Hippocampal formation (tissue), 2 donors: ENCODE data around the gene SKIC8.
A peak's percentile ranks its signal among the peaks of the same experiment; 100 is the strongest.
"Not testable (repeated sequence)": the region's sequence is repeated elsewhere in the genome, so short reads cannot be mapped to it uniquely, and the experiment has no call there.

Experiments
- DNase-seq, 2 donors: peaks; one replicate each; lab custom pipeline; 2025; lab: John Stamatoyannopoulos, UW

SKIC8 gene

GRCh38 chr15:78251136-78251535, 48.3 kb downstream of the SKIC8 start:
- no peak for DNase-seq

GRCh38 chr15:78249131-78249530, 50.3 kb downstream of the SKIC8 start:
- DNase-seq: no peak

GRCh38 chr15:78247911-78248310, 51.5 kb downstream of the SKIC8 start:
- no peak for DNase-seq

GRCh38 chr15:78245976-78246620, 53.3 kb downstream of the SKIC8 start:
- not testable (repeated sequence) for DNase-seq

- DNase-seq: not testable (repeated sequence)
These were observed 54.0 kb downstream of the SKIC8 start for GRCh38 chr15:78245392-78245791.

GRCh38 chr15:78244893-78245292, 54.5 kb downstream of the SKIC8 start:
- no peak for DNase-seq

GRCh38 chr15:78244101-78244500, 55.3 kb downstream of the SKIC8 start:
- DNase-seq: no peak

- DNase-seq: peak in 1 of 2 donors; percentile 23
These were observed 55.9 kb downstream of the SKIC8 start for GRCh38 chr15:78243491-78243941.

GRCh38 chr15:78243058-78243457, 56.4 kb downstream of the SKIC8 start:
- DNase-seq: no peak

GRCh38 chr15:78242128-78242527, 57.3 kb downstream of the SKIC8 start:
- DNase-seq: peak in 1 of 2 donors; percentile 21

- DNase-seq: peak; percentile 56 to 79
These were observed 58.4 kb downstream of the SKIC8 start for GRCh38 chr15:78241017-78241416.

GRCh38 chr15:78239811-78240210, 59.6 kb downstream of the SKIC8 start:
- no peak for DNase-seq

- DNase-seq: no peak
These were observed 62.3 kb downstream of the SKIC8 start for GRCh38 chr15:78237146-78237545.

- DNase-seq: no peak
These were observed 62.9 kb downstream of the SKIC8 start for GRCh38 chr15:78236491-78236890.

- peak in 1 of 2 donors; percentile 51 for DNase-seq
These were observed 64.8 kb downstream of the SKIC8 start, which contains the start of gene ACSBG1 for GRCh38 chr15:78234515-78235040. TSS of gene ACSBG1 (minus strand) at chr15:78234565. CDS start at chr15:78234501, 64 bp downstream.

GRCh38 chr15:78233496-78233895, 65.9 kb downstream of the SKIC8 start:
- no peak for DNase-seq
